Fibroblast of skin of scalp (primary cell): Measurements from ENCODE around the gene NEDD1. TPM values are rescaled to one million over a fixed set of nuclear protein-coding genes. Genes with fewer than 3 reads are reported as not detected.

Experiments
- DNase-seq: peaks from one replicate; pipeline ENCODE4 v3.0.0-alpha.2; 2013
- polyA plus RNA-seq, 2 experiments: library from polyadenylated mRNA; unstranded; fragments of 120-200 nt; gene quantifications; one replicate each; pipeline ENCODE4 v1.2.1, GENCODE V29; 2013; ENCODE audit not compliant: insufficient read length in 2 of 2

Gene NEDD1
- 19.5 TPM for polyA plus RNA-seq (2013, experiment 1 of 2; ENCODE audit: insufficient read length)
- 21.0 TPM for polyA plus RNA-seq (2013, experiment 2 of 2; ENCODE audit: insufficient read length)

DNA sequence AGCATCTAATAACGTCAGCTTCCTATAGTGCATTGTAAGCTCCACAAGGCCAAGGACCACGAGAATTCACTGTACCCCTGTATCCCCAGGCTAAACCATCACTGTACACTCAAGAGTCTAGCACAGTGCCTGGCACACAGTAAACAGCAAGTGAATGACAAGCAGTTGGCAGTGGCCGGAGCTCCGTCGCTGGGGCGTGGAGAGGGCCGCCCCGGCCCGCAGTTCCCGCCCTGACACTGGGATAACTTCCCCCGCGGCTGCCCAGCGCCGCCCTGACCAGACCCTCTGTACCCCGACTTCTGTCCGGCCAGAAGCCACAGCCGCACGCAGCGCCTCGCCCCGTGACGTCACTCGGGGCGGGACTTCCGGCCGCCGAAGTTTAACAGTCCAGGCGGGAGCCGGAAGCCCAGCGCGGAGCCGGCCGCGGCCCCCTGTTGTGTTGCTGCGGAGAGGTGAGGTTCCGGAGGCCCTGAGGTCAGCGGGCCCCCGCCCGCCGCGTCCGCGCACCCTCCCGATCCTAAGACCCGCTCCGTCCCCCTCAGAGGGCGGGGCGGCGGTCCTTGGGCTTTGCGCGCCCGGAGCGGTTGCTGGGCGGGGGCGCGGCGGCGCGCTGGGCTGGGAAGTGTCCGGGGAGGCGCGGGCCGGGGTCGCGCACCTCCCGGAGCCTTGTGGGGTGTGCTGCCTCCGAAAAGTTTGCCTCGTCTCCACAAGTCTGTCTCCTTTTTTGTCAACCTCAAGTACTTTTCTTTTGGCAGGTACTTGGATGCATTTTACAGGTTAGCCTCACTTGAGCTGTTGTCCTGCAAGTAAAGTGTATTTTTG is at the start of gene NEDD1:
Gene NEDD1 (plus strand): TSS at position 409 of the 822 bp plus-strand sequence. CDS start 2,503 bp downstream, outside the sequence.
- peak; percentile 81 for DNase-seq

GRCh38 chr12:96858162-96858561 is 48.9 kb upstream of the NEDD1 start:
- DNase-seq, result no peak

- DNase-seq, result peak; percentile 35
These were observed 45.4 kb upstream of the NEDD1 start for GRCh38 chr12:96861656-96862055.

DNA sequence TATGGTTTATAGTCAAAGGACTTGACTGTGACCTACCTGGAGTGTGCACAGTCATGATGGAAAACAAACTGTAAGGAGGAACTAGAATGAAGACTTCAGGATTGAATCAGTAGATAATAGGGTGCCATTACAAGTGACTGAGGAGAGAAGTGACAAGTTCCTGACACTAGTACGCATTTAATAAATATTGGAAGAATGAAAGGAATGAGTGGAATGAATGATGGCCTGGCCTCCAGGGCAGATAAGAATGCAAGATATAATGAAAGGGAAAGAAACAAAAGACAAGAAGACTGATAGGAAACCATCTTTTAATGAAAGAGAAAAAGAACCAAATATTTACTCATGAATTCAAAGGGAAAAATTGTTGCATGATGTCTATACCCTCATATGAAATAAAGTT is 44.7 kb upstream of the NEDD1 start:
- peak; percentile 25 for DNase-seq

DNA sequence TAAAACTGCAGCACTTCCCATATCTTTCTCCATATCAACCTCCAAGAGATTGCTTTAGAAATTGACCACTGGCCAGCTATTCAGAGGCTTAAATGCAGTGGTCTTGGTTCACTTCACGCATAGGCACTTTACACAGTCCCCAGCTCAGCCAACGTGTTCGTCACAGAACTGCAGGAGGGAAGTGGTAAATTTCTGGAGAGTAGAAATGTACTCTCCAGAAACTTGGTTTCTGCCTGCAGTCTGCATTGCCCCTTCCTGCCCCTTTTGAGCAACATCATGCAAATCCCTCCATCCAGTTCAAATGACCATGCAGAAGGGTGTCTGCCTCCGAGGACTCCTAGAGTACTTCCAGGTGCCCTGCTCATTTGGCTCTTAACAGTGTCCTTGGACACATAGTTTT is 42.7 kb upstream of the NEDD1 start:
- no peak for DNase-seq

GRCh38 chr12:96866801-96867590 is 40.1 kb upstream of the NEDD1 start:
- no peak for DNase-seq

DNA sequence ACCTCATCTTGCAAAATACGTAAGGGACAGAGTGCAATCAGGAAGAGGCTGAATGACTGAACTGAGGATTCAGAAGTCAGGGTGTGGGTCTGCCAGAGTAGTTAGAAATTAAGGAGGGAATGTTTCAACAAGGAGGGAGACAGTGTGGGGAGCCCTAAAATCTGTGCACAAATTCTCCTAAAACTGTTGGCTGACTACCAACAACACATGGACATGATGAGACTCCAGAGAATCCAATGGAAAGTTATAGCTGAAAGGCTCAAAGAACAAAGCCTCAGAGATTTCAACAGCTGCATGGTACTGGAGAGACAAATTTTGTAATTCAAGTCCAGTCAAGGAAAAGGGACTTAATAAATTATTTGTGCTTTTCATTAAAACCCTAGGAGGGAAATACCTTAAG is 36.1 kb upstream of the NEDD1 start:
- DNase-seq, result no peak

DNA sequence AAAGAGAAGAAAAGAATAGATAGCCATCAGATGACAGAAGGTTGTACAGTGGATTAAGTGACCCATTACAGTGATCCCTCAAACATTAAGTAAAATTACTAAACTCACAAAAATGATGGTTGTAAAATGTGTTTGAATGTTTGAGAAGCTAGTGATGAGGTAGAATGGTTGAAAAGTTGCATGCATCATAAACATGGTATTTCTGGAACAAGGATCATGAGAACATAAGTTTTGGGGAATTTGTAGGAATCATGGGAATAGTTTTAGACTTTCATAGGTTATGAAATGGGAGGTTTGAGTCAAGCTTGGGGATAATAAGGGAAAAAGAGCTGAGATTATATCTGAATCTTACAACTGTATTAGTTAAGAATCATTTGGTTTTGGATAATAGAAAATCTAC is 34.1 kb upstream of the NEDD1 start:
- peak; percentile 20 for DNase-seq

GRCh38 chr12:96874211-96874610 is 32.8 kb upstream of the NEDD1 start:
- DNase-seq, result no peak

DNA sequence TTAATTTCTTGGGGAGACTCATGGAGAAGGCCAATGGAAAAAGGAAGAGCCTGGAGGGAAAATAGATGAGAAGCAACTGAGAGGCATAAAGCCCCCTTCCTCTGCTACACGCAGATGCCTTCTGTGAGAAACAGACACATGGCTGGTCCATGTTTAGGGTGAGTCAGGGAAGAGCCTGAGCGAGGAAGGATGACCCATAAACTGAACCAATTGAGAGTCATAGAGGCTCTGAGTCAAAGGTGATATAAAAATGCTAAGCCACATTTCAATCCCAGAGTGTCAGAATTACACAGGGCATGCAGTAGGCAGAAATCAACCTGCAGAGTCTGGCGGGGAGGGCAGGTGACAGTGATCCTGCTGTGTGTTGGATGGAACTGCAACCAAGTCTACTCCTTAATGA is 30.1 kb upstream of the NEDD1 start:
- no peak for DNase-seq

DNA sequence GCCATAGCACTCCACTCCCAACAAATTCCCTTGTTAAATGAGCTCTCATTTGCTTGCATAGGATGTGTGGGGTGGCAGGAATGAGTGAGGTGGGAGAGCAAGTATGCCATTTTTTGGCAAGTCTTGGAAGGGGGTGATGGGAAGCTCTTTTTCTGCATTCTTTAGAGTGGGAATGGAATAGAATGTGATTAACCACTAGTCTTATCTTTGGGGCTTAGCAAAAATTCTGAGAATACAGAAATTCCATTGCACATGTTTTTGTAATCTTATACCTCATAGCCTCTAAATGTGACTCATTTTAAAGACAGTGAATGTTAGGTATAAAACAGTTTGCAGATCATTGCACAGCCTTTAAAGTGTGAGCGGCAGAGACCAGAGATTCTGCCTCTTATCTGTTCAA is 28.4 kb upstream of the NEDD1 start:
- DNase-seq, result peak; percentile 83

DNA sequence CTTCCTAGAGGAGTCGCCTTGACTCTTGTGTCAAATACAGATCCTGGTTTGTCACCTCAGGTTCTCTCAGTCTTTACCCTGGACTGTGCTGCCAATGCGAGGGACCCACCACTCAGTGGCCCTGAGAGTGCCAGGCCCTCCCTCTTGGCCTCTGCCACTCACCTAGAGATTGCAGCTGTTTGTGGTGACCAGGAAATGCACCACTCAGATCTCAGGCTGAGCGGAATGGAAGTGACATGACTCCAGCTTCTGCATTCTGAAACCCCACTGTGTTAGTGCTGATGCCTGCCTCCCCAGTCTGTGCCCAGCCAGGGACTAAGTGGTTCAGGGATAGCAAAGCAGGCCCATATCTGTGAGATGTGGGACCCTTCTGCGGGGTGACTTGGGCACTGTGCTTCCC is 27.8 kb upstream of the NEDD1 start:
- no peak for DNase-seq

DNA sequence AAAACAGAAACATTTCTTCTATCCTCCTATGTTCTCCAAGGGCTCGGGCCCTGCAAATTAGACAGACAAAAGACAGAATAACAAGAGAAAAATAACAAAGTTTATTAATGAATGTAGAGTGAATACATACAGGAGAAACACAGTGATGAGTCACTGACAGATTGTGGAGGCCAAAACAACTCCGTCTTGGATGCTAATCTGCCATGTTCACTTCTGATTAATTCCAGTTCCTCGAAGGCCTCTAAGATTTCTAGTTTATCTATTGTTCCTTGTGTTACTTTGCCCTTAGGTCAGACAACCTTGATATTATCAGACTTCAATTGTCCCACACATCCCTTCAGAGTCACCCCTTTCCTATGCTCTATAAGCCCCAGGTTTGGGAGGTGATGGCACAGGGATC is 26.8 kb upstream of the NEDD1 start:
- no peak for DNase-seq

DNA sequence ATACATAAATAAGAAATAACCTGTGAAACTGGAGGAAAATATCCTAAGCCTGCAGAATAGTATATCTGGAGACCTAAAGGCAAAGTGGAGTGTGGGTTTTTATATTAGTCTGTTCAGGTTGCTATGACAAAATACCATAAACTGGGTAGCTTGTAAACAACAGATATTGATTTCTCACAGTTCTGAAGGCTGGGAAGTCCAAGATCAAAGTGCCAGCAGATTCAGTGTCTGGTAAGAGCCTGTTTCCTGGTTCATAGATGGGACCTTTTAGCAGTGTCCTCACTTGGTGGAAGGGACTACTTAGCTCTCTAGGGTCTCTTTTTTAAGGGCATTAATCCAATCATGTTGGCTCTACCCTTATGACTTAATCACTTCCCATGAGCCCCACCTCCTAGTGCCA is 25.4 kb upstream of the NEDD1 start:
- DNase-seq, result no peak

DNA sequence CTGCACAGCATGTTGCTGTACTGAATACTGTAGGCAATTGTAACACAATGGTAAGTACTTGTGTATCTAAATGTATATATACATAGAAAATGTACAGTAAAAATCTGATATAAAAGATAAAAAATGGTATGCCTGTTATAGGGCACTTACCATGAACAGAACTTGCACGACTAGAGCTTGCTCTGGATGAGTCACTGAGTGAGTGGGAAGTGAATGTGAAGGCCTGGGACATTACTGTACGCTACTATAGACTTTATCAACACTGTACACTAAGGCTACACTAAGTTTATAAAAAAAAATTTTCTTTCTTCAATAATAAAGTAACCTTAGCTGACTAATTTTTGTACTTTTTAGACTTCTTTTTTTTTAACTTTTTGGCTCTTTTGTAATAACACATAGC is 24.2 kb upstream of the NEDD1 start:
- peak; percentile 60 for DNase-seq

DNA sequence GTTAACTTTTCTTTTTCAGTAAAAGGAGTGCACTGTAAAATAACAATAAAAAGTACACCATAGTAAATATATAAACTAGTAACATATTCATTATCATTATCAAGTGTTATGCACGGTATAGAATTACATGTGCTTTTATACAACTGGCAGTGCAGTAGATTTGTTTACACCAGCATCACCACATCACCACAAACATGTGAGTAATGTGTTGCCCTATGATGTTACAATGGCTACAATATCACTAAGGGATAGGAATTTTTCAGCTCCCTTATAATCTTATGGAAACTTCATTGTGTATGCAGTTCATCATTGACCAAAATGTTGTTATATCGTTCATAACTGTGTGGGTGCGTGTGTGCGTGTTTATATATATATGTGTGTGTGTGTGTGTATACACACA is 23.5 kb upstream of the NEDD1 start:
- no peak for DNase-seq

DNA sequence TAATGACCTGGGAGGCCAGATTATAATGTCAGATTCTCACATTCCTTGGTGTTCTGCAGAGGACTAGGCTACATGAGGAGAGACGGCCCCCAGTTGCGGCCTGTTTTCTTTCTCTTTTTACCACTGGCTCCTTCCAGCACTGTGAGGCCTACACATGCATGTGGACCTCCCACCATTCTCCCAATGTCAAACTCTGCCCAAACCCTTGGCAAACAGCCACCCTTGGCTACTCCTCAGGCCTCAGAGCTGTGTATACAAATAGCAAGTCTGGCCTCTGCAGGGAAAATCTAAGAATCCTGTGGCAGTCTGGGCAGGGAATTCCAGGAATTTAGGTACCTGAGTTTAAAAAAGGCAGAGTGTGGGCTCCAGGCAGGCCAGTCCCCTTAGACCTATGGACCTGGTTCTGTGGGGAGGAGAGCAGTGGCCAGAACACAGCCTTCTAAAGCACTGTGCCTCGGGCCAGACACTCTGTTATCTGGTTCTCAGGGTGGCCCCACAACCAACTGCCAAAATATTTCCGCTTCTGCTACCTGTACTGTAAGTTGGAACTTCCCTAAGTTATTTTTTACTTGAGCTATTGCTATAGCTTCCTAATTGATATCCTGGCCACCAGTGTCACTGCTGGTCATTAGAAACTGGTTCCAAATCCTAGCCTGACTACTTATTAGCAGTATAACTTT is 19.9 kb upstream of the NEDD1 start:
- DNase-seq, result peak; percentile 47

DNA sequence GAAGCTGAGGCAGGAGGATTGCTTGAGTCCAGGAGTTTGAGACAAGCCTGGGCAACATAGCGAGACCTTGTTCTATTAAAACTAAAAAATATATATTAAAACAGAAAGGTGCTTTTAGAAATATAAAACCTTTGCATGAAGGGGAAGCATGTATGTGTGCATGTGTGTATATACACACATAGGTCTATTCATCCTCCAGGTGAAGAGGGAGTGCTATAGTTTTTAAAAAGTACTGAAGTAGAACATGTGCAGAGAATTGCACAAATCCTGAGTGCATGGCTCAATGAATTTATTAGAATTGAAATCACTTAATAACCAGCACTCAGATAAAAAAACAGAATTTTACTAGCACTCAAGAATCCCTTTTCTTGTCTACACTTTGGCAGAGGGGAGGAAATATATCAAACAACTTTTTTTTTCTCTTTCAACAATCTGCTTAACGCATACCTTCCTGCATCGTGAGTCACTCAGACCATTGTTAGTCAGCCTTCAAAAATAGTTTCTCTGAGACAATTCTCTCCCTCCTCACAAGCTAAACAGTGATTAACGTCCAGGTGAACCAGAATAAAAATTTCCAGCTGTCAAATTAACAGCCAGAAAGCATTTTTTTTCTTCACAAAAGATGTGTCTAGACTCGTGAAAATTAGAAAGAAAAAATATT is 17.7 kb upstream of the NEDD1 start:
- peak; percentile 56 for DNase-seq

DNA sequence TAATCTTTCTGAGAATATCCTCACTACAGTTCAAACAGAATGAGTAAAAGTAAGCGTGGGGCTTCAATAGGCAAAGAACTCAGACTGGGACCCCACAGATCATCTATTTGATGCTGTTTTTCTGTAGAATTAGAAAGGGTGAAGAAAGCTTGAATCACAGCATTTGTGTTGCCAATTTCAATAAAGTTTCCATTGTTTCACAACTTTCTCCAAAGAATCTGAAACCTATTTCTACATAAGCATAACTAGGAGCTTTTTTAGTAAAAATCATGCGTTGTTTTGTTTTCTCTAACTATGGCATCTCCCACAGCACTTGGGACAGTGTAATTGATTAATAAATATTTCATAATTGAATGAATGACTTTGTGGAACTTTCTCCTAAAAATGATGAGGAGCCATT is 16.7 kb upstream of the NEDD1 start:
- DNase-seq, result no peak

DNA sequence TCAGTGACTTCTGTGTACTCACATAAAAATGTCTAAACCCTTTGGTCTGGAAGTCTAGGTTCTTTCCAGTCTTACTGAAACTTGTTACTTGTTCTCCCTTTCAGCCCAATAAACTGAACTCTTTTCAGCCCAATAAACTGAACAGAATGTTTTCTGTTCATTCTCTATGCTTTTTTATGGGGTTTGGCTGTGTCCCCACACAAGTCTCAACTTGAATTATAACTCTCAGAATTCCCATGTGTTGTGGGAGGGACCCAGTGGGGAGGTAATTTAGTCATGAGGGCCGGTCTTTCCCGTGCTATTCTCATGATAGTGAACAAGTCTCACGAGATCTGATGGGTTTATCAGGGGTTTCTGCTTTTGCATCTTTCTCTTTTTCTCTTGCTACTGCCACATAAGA is 15.0 kb upstream of the NEDD1 start:
- DNase-seq, result no peak

DNA sequence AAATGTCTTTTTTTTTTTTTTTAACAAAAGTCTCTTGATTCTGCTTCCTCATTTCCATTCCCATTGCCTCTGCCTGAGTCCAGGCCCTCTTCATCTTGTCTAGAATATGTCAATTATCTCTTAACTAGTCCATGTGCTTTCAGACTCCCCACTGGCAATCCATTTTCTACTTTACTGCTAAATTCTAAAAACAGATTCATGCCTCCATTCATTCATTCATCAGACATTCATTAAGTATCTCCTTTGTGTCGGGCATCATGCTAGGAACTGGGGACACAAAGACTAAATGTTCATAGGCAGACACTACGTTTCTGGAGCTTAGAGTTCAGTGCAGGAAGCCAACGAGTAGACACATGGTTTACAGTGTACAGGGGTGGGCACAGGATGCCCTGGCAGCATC is 9.6 kb upstream of the NEDD1 start:
- no peak for DNase-seq

- no peak for DNase-seq
These were observed 5.9 kb upstream of the NEDD1 start for GRCh38 chr12:96901175-96901574.

GRCh38 chr12:96902076-96902475 is 5.0 kb upstream of the NEDD1 start:
- no peak for DNase-seq
